HG02759 (cell line): ENCODE results near the gene TANC1.
A peak's percentile ranks its signal among the peaks of the same experiment; 100 is the strongest.
"Not testable (repeated sequence)": the region's sequence is repeated elsewhere in the genome, so short reads cannot be mapped to it uniquely, and the experiment has no call there.

Experiments used
- ATAC-seq: cut with Tn5 transposase; IDR thresholded peaks from one replicate; pipeline ENCODE4 v1.9.1; 2021; ENCODE audit warnings: mild to moderate bottlenecking, moderate library complexity; ENCODE audit not compliant: unreplicated experiment

TANC1 gene

GRCh38 chr2:159082119-159082518 is 113.7 kb downstream of the TANC1 start:
- no peak for ATAC-seq

- no peak for ATAC-seq
Observed at GRCh38 chr2:159084384-159085370, 116.2 kb downstream of the TANC1 start.

- no peak for ATAC-seq
Observed at GRCh38 chr2:159086342-159086741, 117.9 kb downstream of the TANC1 start.

- no peak for ATAC-seq
Observed at GRCh38 chr2:159086826-159087225, 118.4 kb downstream of the TANC1 start.

- ATAC-seq = no peak
Observed at GRCh38 chr2:159088906-159089305, 120.5 kb downstream of the TANC1 start.

- ATAC-seq = no peak
Observed at GRCh38 chr2:159089543-159089942, 121.1 kb downstream of the TANC1 start.

- peak; percentile 49 for ATAC-seq
Observed at GRCh38 chr2:159090514-159091201, 122.2 kb downstream of the TANC1 start.

GRCh38 chr2:159091381-159091780 is 122.9 kb downstream of the TANC1 start:
- ATAC-seq = no peak

- no peak for ATAC-seq
Observed at GRCh38 chr2:159091976-159092375, 123.5 kb downstream of the TANC1 start.

- ATAC-seq = no peak
Observed at GRCh38 chr2:159093497-159093896, 125.1 kb downstream of the TANC1 start.

GRCh38 chr2:159094173-159094737 is 125.8 kb downstream of the TANC1 start:
- no peak for ATAC-seq

GRCh38 chr2:159095813-159096212 is 127.4 kb downstream of the TANC1 start:
- ATAC-seq = no peak

GRCh38 chr2:159096302-159096855 is 127.9 kb downstream of the TANC1 start:
- ATAC-seq = not testable (repeated sequence)

- no peak for ATAC-seq
Observed at GRCh38 chr2:159096901-159097300, 128.5 kb downstream of the TANC1 start.

GRCh38 chr2:159098361-159098760 is 129.9 kb downstream of the TANC1 start:
- ATAC-seq = no peak

GRCh38 chr2:159098921-159099411 is 130.5 kb downstream of the TANC1 start:
- ATAC-seq = no peak

GRCh38 chr2:159101755-159102489 is 133.5 kb downstream of the TANC1 start:
- ATAC-seq = no peak

- ATAC-seq = no peak
Observed at GRCh38 chr2:159103411-159103810, 135.0 kb downstream of the TANC1 start.

GRCh38 chr2:159106109-159106508 is 137.7 kb downstream of the TANC1 start:
- ATAC-seq = no peak

- no peak for ATAC-seq
Observed at GRCh38 chr2:159108181-159108893, 139.9 kb downstream of the TANC1 start.
